ENCODE results near the gene SLC34A3. TPM values are rescaled to one million over a fixed set of nuclear protein-coding genes. Genes with fewer than 3 reads are reported as not detected.

SLC34A3 gene
- total RNA-seq, 1 experiment from 2014 or later = not detected

DNA sequence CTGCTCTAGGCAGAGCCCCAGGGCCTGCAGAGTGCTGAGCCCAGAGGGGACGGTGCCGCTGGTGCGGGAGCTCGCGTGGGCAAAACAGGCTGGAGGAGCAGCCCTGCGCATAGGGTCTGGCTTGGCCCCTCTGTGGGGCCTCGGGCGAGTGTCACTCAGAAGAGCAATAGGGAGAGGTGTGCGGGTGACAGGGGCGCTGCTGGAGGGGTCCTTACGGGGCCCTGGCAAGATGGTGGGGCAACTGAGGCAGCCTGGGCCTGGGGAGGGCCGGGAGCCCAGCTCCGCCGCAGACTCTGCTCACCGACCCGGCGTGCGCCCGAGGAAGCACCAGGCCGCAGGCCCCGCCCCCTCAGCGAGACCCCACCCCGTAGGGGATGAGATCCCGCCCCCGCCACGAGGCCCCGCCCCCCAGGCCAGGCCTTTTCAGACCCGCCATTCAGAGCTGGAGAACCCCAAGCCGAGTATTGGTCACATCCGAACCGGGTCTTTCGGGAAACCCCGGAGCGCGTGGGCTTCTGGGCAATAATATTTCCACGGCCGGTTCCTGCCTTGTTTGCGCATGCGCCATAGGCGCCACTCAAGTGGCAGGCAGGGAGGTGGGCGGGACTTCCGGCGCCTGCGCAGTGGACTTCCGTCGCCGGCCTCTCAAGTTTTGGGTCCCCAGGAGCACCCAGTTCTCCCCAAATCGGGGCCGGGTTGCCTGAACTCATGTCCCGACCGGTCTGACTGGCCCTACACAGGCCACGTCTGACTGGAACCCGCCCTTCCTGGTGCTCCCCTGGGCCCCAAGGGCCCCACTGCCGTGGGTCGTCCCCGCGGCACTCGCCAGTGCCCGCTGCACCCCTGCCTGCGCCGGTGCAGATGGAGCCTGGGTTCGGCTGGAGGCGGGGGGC is 7.4 kb upstream of the SLC34A3 start:
- H3K4me3 ChIP-seq (ENCODE audit: low read length) = peak overlapping the region; percentile 98
- H3K4me2 ChIP-seq (ENCODE audit: low read depth, low read length, poor library complexity, severe bottlenecking) = peak overlapping the region; percentile 81
- H4K20me1 ChIP-seq (ENCODE audit: insufficient read depth, low read depth, low read length) = no peaks in the 10 kb centered on the region
- DNase-seq = peak; percentile 99
- no peaks in the 10 kb centered on the region for H3K9me3 ChIP-seq (ENCODE audit: low read length)
- peaks cover 22% of the 10 kb centered on the region for H3K4me1 ChIP-seq (ENCODE audit: low read length)
- no peaks in the 10 kb centered on the region for H3K27me3 ChIP-seq (ENCODE audit: low read length)
- H2AFZ ChIP-seq (ENCODE audit: low read length) = no peak overlapping the region
- peak overlapping the region; percentile 98 for H3K9ac ChIP-seq (ENCODE audit: low read length)
- no peaks in the 10 kb centered on the region for H3K36me3 ChIP-seq (ENCODE audit: insufficient read depth, low read length)
- no peaks in the 10 kb centered on the region for H3K9me2 ChIP-seq (replicated peaks; ENCODE audit: insufficient read depth, low read length)
- H3K79me2 ChIP-seq (ENCODE audit: low read length) = no peaks in the 10 kb centered on the region
- peak overlapping the region; percentile 74 for H3K27ac ChIP-seq (ENCODE audit: low read length)

- H3K36me3 ChIP-seq (ENCODE audit: insufficient read depth, low read length) = no peaks in the 10 kb centered on the region
- no peak for DNase-seq
- no peaks in the 10 kb centered on the region for H4K20me1 ChIP-seq (ENCODE audit: insufficient read depth, low read depth, low read length)
Observed at GRCh38 chr9:137224830-137225694, 5.6 kb upstream of the SLC34A3 start, which contains the start of gene CYSRT1. Gene CYSRT1, plus strand, starts transcription at chr9:137225174. Its CDS starts 448 bp downstream, at chr9:137225622.

GRCh38 chr9:137225699-137226331 is 4.9 kb upstream of the SLC34A3 start:
- Histone ChIP-seq H3K79me2 (ENCODE audit: low read length) (no peaks in the 10 kb centered on the region), H3K27ac (ENCODE audit: low read length) (no peak overlapping the region), H3K9me2 (replicated peaks; ENCODE audit: insufficient read depth, low read length) (no peaks in the 10 kb centered on the region), H3K4me1 (ENCODE audit: low read length) (peaks cover 22% of the 10 kb centered on the region), H3K4me2 (ENCODE audit: low read depth, low read length, poor library complexity, severe bottlenecking) (no peak overlapping the region), H3K9ac (ENCODE audit: low read length) (no peak overlapping the region; the same call in 1 of the 2 replicates), H3K36me3 (ENCODE audit: insufficient read depth, low read length) (no peaks in the 10 kb centered on the region), H3K9me3 (ENCODE audit: low read length) (no peaks in the 10 kb centered on the region), H4K20me1 (ENCODE audit: insufficient read depth, low read depth, low read length) (no peaks in the 10 kb centered on the region), H3K27me3 (ENCODE audit: low read length) (no peaks in the 10 kb centered on the region), H2AFZ (ENCODE audit: low read length) (no peak overlapping the region), H3K4me3 (ENCODE audit: low read length) (no peak overlapping the region)
- no peak for DNase-seq

More at GRCh38 chr9:137224830-137225694, 5.6 kb upstream of the SLC34A3 start, which contains the start of gene CYSRT1:
- Histone ChIP-seq H3K27me3 (ENCODE audit: low read length) (no peaks in the 10 kb centered on the region), H3K4me2 (ENCODE audit: low read depth, low read length, poor library complexity, severe bottlenecking) (peak within 1 kb of the TSS; percentile 81), H3K79me2 (ENCODE audit: low read length) (no peaks in the 10 kb centered on the region), H3K9me2 (replicated peaks; ENCODE audit: insufficient read depth, low read length) (no peaks in the 10 kb centered on the region), H3K4me3 (ENCODE audit: low read length) (peak within 1 kb of the TSS; percentile 98), H3K27ac (ENCODE audit: low read length) (peak within 1 kb of the TSS; percentile 74; the same call in 1 of the 2 replicates), H3K9me3 (ENCODE audit: low read length) (no peaks in the 10 kb centered on the region), H3K4me1 (ENCODE audit: low read length) (peaks cover 22% of the 10 kb centered on the region), H2AFZ (ENCODE audit: low read length) (no peak within 1 kb of the TSS), H3K9ac (ENCODE audit: low read length) (peak within 1 kb of the TSS; percentile 98)

GRCh38 chr9:137226338-137227053 is 4.2 kb upstream of the SLC34A3 start:
- H3K9ac ChIP-seq (ENCODE audit: low read length) = no peak overlapping the region
- DNase-seq = no peak
- no peak overlapping the region for H3K4me2 ChIP-seq (ENCODE audit: low read depth, low read length, poor library complexity, severe bottlenecking)
- no peaks in the 10 kb centered on the region for H3K36me3 ChIP-seq (ENCODE audit: insufficient read depth, low read length)
- no peak overlapping the region for H3K4me3 ChIP-seq (ENCODE audit: low read length)
- H3K27me3 ChIP-seq (ENCODE audit: low read length) = no peaks in the 10 kb centered on the region
- no peaks in the 10 kb centered on the region for H4K20me1 ChIP-seq (ENCODE audit: insufficient read depth, low read depth, low read length)
- no peak overlapping the region for H2AFZ ChIP-seq (ENCODE audit: low read length)
- H3K27ac ChIP-seq (ENCODE audit: low read length) = no peak overlapping the region
- peaks cover 22% of the 10 kb centered on the region for H3K4me1 ChIP-seq (ENCODE audit: low read length)
- H3K9me3 ChIP-seq (ENCODE audit: low read length) = no peaks in the 10 kb centered on the region
- H3K79me2 ChIP-seq (ENCODE audit: low read length) = no peaks in the 10 kb centered on the region
- no peaks in the 10 kb centered on the region for H3K9me2 ChIP-seq (replicated peaks; ENCODE audit: insufficient read depth, low read length)

GRCh38 chr9:137227054-137227852 is 3.4 kb upstream of the SLC34A3 start, which contains the start of gene RNF224:
Gene RNF224, plus strand, starts transcription at chr9:137227502. Its CDS starts 834 bp downstream, at chr9:137228336.
- H4K20me1 ChIP-seq (ENCODE audit: insufficient read depth, low read depth, low read length) = no peaks in the 10 kb centered on the region
- no peak within 1 kb of the TSS for H3K27ac ChIP-seq (ENCODE audit: low read length)
- H2AFZ ChIP-seq (ENCODE audit: low read length) = no peak within 1 kb of the TSS
- no peaks in the 10 kb centered on the region for H3K9me2 ChIP-seq (replicated peaks; ENCODE audit: insufficient read depth, low read length)
- H3K4me2 ChIP-seq (ENCODE audit: low read depth, low read length, poor library complexity, severe bottlenecking) = no peak within 1 kb of the TSS
- H3K9ac ChIP-seq (ENCODE audit: low read length) = no peak within 1 kb of the TSS
- H3K27me3 ChIP-seq (ENCODE audit: low read length) = no peaks in the 10 kb centered on the region
- H3K79me2 ChIP-seq (ENCODE audit: low read length) = no peaks in the 10 kb centered on the region
- H3K4me1 ChIP-seq (ENCODE audit: low read length) = peaks cover 22% of the 10 kb centered on the region
- DNase-seq = peak; percentile 95
- no peaks in the 10 kb centered on the region for H3K9me3 ChIP-seq (ENCODE audit: low read length)
- no peak within 1 kb of the TSS for H3K4me3 ChIP-seq (ENCODE audit: low read length)
- no peaks in the 10 kb centered on the region for H3K36me3 ChIP-seq (ENCODE audit: insufficient read depth, low read length)

DNA sequence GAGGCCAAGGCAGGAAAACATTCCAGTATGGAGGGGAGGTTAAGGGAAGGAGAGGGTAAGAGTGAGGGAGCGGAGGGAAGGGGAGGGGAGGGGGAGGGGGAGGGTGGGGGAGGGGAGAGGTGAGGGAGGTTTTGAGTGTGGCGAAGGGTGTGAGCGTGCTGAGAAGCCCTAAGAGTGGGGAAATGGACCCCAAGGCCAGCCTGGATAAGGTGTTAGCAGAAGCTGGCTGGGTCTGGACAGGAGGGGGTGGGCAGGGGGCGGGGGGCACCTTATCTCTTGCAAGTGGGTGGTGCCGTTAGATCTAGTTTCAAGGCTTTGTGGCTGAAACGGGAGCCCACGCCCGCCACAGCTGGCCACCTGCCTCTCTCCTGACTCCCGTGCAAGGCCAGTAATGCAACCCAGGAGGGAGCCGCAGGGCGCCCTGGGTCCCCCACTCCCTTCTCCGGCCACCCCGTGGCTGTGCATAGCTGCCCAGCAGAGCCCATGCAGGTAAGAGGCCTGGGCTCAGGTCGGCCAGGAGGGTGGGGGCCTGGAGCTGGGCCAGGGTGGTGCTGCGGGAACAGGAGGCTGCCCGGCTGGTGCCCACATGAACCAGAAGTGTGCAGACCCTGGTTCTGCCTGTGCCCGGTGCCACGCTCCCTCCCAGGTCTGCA is 2.7 kb upstream of the SLC34A3 start:
- no peaks in the 10 kb centered on the region for H3K79me2 ChIP-seq (ENCODE audit: low read length)
- H4K20me1 ChIP-seq (ENCODE audit: insufficient read depth, low read depth, low read length) = no peaks in the 10 kb centered on the region
- no peak overlapping the region for H2AFZ ChIP-seq (ENCODE audit: low read length)
- no peaks in the 10 kb centered on the region for H3K36me3 ChIP-seq (ENCODE audit: insufficient read depth, low read length)
- no peak overlapping the region for H3K9ac ChIP-seq (ENCODE audit: low read length)
- H3K9me3 ChIP-seq (ENCODE audit: low read length) = no peaks in the 10 kb centered on the region
- H3K27me3 ChIP-seq (ENCODE audit: low read length) = no peaks in the 10 kb centered on the region
- no peak overlapping the region for H3K4me3 ChIP-seq (ENCODE audit: low read length)
- H3K4me2 ChIP-seq (ENCODE audit: low read depth, low read length, poor library complexity, severe bottlenecking) = no peak overlapping the region
- no peak for DNase-seq
- no peaks in the 10 kb centered on the region for H3K9me2 ChIP-seq (replicated peaks; ENCODE audit: insufficient read depth, low read length)
- H3K27ac ChIP-seq (ENCODE audit: low read length) = no peak overlapping the region
- H3K4me1 ChIP-seq (ENCODE audit: low read length) = peaks cover 15% of the 10 kb centered on the region

Data from Karpas-422 (cell line).